TTC549 (cell line): ENCODE measurements around the gene SIRT6.
"Not testable (repeated sequence)": the region's sequence is repeated elsewhere in the genome, so short reads cannot be mapped to it uniquely, and the experiment has no call there.

Experiments
- FAIRE-seq: peaks from 2 replicates; lab custom pipeline; 2012; peaks lifted over from hg19 to GRCh38; lab: Jason Lieb, UNC

Gene SIRT6

DNA sequence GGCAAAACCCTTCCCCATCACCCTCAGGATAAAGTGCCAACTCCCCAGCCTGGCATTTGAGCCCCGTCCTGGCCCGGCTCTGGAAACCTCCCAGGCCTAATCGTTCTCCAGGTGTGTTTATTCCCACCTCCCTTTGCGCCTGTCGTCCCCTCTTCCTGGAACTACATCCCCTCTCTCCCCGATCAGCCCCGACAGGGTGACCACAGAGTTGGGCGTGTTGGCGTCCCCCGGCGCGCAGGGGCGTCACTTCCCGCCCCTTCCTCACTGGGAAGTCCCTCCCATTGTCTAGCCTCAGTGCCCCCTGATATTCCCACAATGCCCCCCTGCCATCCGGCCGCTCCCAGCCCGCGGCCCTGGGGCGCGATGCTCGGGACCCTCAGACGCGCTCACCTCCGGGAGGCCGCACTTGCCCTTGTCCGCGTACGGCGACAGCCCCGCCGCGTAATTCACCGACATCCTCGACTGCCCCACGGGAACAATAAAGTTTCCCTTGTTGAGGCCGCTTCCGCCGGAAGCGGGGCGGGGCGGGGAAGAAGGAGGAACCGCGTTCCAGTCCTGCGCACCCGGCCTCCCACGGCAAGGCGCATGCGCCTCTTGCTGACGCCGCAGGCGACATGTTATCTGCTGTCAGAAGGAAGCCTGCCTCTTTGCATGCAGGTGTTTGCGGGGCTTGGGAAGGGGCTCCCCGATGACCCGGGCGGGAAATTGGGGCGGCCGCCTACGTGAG is at the start of gene SIRT6, which contains the start of gene ANKRD24:
Gene SIRT6 (minus strand): TSS at position 480 of the 727 bp plus-strand sequence. CDS start 24 bp downstream, at position 456.
Gene ANKRD24 (plus strand): TSS at position 606 of the 727 bp plus-strand sequence. CDS start 3,737 bp downstream, outside the sequence.
- peak; percentile 25 for FAIRE-seq

DNA sequence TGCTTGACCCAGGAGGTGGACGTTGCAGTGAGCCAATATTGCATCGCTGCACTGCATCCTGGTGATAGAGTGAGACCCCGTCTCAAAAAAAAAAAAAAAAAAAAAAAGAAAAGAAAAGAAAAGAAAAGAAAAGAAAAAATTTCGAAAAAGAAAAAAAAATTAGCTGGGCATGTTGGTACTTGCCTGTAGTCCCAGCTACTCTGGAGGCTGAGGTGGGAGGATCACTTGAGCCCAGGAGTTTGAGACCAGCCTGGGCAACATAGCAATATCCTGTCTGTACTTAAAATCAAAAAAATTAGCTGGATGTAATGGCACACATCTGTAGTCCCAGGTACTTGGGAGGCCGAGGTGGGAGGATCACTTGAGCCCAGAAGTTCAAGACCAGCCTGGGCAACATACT is 49.8 kb upstream of the SIRT6 start:
- not testable (repeated sequence) for FAIRE-seq

DNA sequence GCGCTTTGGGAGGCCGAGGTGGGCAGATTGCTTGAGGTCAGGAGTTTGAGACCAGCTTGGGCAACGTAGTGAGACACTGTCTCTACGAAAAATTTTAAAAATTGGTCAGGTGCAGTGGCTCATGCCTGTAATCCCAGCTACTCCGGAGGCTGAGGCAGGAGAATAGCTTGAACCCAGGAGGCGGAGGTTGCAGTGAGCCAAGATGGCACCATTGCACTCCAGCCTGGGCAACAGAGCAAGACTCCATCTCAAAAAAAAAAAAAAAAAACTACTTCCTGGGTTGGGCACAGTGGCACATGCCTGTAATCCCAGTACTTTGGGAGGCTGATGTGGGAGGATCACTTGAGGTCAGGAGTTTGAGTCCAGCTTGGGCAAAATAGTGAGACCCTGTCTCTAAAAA is 49.2 kb upstream of the SIRT6 start:
- not testable (repeated sequence) for FAIRE-seq

DNA sequence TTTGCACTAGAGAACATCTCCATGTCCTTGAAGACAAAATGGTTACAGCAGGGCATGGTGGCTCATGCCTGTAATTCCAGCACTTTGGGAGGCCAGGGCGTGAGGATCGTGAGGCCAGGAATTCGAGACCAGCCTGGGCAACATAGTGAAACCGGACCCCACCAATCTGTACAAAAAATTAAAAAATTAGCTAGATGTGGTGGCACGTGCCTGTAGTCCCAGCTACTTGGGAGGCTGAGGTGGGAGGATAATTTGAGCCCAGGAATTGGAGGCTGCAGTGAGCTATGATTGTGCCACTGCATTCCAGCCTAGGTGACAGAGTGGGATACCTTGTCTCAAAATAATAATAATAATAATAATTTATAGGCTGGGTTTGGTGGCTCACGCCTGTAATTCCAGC is 47.9 kb upstream of the SIRT6 start:
- FAIRE-seq = not testable (repeated sequence)

DNA sequence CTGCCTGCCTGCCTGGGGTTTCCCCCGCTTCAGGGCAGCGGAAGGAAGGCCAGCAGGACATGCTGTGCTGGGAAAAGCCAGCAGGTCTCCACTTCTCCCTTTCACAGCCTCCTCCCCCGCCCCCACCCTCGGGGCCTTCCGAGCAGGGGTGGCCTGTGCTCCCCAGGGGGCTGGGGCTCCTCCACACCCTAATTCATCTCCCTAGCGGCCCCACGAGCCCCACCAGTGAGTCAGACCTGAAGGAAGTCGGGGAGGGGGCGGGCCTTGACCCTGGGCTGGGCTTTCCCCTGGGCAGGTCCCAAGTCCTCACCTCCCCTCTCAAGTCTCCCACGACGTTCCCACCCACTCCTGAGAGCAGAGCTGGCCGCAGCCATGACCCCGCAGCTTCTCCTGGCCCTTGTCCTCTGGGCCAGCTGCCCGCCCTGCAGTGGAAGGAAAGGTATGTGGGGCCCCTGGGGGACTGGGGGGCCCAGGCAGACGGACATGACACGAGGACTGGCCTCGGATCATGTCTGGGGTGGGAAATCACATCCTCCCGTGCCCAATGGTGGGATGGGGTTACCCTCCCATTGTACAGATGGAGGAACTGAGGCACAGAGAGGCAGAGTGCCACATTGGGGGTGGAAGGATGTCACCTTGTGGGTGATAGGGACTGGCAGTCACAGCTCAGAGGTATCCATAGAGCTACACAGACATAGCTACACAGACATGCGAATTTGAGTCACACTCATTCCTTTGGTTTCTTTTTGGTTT is 47.0 kb upstream of the SIRT6 start, which contains the start of gene EBI3:
Gene EBI3 (plus strand): TSS at position 345 of the 753 bp plus-strand sequence. CDS start 28 bp downstream, at position 373.
- FAIRE-seq = no peak

DNA sequence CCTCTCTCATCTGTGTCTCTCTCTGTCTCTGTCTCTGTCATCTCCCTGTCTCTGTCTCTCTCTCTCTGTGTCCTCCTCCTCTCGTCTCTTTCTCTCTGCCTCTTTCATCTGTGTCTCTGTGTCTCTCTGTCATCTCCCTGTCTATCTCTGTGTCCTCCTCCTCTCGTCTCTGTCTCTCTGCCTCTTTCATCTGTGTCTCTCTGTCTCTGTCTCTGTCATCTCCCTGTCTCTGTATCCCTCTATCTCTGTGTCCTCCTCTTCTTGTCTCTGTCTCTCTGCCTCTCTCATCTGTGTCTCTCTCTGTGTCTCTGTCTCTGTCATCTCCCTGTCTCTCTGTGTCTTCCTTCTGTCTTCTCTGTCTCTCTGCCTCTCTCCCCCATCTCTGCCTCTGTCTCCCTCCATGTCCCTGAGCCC is 46.4 kb upstream of the SIRT6 start:
- FAIRE-seq = no peak

DNA sequence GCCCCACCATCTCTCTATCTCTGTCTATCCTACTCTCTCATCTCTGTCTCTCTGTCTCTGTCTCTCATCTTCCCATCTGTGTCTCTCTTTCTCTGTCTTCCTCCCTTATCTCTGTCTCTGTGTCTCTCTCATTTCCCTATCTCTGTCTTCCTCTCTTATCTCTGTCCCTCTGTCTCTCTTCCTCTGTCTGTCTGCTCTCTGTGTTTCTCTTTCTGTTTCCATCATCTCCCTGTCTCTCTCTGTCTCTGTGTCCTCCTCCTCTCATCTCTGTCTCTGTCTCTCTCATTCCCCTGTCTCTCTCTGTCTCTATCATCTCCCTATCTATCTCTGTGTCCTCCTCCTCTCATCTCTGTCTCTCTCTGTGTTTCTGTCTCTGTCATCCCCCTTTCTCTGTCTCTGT is 45.4 kb upstream of the SIRT6 start:
- FAIRE-seq = no peak

DNA sequence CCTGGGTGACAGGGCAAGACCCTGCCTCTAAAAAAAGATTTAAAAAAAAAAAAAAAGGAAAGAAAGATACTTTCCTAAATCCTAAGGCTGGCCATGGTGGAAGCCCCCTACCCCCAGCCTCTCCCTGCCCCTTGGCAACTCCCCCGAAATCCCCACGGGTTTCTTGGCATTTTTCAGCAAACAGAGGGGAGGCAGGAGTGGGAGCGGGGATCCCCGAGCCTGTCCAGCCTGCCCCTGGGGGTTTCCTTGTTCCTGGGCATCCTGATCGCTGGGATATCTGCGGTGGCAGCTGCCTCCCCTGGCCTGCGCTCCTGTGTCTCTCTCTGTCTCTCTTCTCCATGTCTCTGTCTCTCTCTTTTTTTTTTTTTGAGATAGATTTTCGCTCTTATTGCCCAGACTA is 43.5 kb upstream of the SIRT6 start:
- FAIRE-seq = no peak

DNA sequence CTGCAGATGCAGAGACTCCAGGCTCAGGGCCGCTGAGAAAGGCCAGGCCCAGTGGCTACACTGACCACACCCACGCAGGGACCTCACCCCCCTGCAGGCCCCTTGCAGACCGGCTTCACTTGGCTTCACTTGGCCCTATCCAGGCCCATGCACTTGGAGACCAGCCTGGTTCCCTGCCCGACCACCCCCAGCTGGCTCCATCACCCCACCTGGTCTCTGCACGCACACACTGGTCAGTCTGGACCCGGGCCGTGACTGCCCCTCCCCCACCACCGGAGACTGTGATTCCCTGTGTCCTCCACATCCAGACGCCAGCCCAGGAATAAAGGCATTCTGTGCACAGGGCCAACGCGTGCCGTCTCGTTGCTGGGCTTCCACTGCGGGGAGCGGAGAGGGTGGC is 42.1 kb upstream of the SIRT6 start:
- no peak for FAIRE-seq

DNA sequence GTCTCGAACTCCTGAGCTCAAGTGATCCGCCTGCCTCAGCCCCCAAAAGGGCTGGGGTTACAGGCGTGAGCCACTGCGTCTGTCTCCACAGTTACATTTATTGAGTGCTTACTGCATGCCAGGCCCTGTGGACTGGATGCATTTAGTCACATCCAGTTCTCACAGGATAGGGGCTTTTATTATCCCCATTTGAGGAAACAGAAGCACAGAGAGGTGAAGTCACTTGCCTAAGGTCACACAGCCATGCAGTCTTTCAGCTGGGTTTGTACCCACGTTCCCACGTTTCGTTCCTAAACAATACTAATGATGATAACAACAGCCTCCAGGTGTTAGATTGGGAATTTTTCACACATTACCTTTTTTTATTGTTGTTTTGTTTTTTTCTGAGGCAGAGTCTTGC is 37.8 kb upstream of the SIRT6 start:
- FAIRE-seq = no peak

DNA sequence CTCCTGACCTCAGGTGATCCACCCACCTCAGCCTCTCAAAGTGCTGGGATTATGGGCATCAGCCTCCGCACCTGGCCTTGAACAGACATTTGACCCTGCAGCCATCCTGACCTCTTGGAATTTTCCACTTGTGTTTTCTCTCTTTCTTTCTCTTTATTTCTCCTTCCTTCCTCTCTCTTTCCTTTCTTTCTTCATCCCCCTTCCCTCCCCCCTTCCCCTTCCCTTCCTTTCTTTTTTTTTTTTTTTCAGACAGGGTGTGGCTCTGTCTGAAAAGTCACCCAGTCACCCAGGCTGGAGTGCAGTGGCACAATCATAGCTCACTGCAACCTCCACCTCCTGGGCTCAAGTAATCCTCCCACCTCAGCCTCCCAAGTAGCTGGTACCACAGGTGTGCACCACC is 36.2 kb upstream of the SIRT6 start:
- FAIRE-seq = not testable (repeated sequence)

DNA sequence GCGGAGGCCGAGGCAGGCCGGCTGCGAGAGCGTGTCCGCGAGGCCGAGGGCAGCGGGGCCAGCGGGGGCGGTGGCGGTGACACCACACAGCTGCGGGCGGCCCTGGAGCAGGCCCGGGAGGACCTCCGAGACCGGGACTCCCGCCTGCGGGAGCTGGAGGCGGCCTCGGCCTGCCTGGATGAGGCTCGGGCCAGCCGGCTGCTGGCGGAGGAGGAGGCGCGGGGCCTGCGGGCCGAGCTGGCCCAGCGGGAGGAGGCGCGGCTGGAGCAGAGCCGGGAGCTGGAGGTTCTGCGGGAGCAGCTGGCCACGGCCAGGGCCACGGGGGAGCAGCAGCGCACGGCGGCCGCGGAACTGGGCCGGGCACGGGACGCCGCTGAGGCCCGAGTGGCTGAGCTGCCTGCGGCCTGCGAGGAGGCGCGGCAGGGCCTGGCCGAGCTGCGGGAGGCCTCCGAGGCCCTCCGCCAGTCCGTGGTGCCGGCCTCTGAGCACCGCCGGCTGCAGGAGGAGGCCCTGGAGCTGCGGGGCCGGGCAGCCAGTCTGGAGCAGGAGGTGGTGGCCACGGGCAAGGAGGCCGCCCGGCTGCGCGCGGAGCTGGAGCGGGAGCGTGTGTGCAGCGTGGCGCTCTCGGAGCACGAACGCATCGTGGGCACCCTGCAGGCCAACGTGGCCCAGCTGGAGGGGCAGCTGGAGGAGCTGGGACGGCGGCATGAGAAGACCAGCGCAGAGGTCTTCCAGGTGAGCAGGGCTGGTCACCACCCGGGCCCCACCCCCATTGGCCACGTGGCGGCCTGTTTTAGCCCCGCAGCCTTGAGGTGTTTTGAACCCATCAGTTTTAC is 35.3 kb upstream of the SIRT6 start:
- no peak for FAIRE-seq

DNA sequence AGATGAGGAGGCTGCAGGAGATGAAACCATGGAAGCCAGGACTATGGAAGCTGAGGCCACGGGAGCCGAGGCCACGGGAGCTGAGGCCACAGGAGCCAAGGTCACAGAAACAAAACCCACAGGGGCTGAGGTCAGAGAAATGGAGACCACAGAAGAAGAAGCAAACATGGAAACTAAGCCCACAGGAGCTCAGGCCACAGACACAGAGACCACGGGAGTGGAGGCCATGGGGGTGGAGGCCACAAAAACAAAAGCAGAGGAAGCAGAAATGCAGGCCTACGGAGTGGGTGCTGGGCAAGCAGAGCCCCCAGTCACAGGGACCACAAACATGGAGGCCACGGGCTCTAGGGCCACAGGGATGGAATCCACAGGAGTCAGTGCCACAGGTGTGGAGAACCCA is 34.5 kb upstream of the SIRT6 start:
- no peak for FAIRE-seq

DNA sequence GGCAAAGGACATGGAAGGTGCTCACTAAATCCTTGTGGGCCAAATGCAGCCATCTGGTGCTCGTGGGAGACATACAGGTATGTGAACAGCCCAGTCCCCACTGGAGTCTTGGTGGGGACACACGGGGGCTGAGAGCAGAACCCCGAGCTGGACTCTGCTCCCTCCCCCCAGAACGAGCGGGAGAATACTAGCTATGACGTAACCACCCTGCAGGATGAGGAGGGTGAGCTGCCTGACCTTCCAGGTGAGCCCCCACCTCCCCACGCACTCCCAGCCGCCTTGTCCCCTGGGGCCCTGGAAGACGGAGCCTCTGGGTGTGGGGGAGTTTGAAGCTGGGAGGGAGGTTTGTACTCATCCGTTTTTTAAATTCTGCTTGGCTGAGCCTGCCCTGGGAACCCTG is 33.4 kb upstream of the SIRT6 start:
- FAIRE-seq = no peak

DNA sequence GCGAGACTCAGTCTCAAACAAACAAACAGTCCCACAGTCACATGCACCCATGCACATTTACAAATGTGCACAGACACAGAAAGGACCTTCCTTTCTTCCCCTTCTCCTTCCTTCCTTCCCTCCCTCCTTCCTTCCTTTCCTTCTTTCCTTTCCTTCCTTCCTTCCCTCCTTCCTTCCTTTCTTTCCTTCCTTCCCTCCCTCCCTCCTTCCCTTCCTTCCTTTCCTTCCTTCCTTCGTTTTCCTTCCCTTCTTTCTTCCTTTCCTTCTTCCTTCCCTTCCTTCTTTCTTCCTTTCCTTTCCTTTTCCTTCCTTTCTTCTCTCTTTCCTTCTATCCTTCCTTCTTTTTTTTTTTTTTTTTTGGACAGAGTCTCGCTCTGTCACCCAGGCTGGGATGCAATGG is 30.8 kb upstream of the SIRT6 start:
- no peak for FAIRE-seq

DNA sequence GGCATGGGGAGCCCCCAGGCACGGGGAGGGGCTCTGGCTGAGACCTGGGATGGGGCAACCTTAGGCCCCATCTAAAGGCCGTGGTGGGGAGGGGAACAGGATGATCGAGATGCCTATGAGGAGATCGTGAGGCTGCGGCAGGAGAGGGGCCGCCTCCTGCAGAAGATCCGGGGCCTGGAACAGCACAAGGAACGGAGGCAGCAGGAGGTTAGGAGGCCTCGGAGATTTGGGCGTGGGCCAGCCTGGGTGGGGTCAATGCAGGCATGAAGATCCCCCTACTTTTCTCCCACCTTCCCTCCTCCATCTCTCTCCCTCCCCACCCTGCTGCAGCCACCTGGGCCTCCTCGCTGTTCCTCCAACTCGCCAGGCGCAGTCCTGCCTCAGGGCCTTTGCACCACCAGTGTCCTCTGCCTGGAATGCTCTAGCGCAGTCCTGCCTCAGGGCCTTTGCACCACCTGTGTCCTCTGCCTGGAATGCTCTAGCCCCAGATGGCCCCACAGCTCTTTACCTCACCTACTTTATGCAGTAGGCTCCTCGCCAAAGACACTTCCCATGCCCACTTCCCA is 27.9 kb upstream of the SIRT6 start:
- no peak for FAIRE-seq

DNA sequence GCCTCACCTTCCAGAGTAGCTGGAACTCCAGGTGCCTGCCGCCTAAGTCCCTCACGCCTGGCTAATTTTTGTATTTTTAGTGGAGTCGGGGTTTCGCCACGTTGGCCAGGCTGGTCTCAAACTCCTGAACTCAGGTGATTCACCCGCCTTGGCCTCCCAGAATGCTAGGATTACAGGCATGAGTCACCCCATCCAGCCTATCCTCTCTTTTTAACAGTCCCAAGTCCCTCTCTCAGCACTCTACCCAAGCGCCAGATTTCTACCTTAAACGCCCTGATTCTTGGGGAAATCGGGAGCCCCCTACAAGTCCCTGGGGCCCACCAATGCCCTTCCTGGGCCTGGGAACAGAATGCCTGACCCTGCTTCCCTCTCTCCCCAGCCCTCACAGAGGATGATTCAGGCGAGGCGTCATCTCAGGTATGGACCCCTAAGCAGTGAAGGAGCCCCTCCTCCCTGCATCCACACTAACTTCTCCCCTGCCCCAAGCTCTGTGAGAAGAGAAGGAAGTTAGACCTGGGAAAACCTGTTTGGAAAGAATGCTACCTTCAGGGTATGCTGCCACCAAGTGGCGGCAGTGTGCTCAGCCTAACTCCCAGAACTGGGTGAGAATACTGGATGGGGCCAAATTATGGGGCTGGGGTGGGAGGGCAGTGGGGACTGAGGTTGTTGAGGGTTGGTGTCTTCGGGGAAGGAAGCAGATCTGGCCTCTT is 26.2 kb upstream of the SIRT6 start:
- FAIRE-seq = no peak

DNA sequence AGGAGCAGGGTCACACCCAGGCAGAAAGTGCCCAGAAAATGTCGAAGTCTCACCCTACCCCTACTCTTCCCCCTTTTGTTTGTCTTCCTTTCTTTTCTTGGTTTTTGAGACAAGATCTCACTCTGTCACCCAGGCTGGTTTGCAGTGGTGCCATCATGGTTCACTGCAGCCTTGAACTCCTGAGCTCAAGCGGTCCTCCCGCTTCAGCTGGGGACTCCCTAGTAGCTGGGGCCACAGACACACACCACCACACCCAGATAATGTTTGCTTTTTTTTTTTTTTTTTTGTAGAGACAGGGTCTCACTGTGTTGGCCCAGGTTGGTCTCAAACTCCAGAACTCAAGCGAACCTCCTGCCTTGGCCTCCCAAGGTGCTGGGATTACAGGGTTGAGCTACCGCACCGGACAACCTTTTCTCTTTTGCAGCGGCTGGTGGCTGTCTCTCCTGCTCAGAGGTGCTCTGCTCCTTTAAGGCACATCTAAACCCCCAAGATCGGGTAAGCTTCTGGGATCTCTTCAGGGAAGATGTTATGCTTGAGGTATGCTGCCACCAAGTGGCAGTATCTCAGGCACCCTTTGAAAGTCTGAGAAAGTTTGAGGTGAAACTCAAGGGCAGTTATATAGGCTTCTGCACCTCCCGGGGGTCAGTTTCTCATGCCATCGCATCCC is 24.6 kb upstream of the SIRT6 start:
- FAIRE-seq = no peak

DNA sequence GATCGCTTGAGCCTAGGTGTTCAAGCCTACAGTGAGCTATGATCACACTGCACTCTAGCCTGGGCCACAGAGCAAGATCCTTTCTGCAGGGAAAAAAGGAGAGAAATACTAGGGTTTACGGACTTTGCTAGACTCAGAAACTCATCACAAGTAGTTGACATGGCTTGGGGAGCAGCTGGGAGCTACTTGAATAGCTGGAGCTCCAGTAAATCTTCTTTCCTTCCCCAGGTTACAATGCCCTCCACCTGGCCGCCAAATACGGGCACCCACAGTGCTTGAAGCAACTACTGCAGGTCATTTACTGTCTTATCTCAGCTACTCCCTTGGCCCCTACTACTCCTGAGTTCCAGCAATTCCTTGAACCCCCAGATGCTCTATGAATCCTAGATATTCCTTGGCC is 19.4 kb upstream of the SIRT6 start:
- no peak for FAIRE-seq

DNA sequence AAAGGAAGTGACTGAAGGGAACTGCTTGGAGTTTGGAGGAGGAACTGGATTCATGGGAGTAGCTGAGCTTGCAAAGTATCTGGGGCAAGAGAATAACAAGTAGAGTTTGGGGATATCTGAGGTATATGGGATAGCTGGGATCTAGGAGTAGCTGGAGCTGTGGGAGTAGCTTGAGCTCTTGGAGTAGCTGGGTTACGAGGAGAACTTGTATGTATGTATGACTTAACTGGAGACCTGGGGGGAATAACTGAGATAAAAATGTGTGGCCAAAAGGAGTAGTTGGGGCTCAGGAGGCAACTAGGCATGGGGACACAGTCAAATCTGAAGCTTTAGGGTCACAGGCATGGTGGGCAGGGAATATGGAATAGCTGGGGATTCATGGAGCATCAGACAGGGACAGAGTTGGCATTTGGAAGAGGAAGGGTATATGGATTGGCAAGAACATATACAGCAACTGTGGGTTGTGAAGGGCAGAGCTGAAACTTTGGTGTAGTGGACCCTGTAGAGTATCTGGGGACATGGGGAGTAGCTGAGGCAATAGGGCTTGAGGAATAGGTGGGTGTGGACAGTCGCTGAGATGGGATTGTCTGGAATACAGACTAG is 18.7 kb upstream of the SIRT6 start:
- no peak for FAIRE-seq
